ENCODE measurements around the gene SLC22A7.
A peak's percentile ranks its signal among the peaks of the same experiment; 100 is the strongest.
"Not testable (repeated sequence)": the region's sequence is repeated elsewhere in the genome, so short reads cannot be mapped to it uniquely, and the experiment has no call there.

The SLC22A7 gene

DNA sequence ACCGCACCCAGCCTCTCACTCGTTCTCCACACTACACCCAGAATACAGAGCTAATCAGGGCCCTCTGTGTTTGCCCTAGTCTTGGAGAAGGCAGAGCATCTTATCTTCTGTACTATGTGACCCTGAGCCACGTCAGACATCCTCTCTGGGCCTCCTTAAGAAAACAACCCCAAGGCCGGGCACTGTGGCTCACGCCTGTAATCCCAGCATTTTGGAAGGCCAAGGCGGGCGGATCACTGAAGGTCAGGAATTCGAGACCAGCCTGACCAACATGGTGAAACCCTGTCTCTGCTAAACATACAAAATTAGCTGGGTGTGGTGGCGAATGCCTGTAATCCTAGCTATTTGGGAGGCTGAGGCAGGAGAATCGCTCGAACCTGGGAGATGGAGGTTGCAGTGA is 4.9 kb downstream of the SLC22A7 start:
- DNase-seq, result not testable (repeated sequence)

GRCh38 chr6:43303751-43304331 is 5.8 kb downstream of the SLC22A7 start:
- DNase-seq, result no peak

- DNase-seq, result no peak
Observed at GRCh38 chr6:43304361-43304760, 6.3 kb downstream of the SLC22A7 start.

- no peak for DNase-seq
Observed at GRCh38 chr6:43304882-43305281, 6.8 kb downstream of the SLC22A7 start.

- no peak for DNase-seq
Observed at GRCh38 chr6:43306086-43306485, 8.0 kb downstream of the SLC22A7 start.

DNA sequence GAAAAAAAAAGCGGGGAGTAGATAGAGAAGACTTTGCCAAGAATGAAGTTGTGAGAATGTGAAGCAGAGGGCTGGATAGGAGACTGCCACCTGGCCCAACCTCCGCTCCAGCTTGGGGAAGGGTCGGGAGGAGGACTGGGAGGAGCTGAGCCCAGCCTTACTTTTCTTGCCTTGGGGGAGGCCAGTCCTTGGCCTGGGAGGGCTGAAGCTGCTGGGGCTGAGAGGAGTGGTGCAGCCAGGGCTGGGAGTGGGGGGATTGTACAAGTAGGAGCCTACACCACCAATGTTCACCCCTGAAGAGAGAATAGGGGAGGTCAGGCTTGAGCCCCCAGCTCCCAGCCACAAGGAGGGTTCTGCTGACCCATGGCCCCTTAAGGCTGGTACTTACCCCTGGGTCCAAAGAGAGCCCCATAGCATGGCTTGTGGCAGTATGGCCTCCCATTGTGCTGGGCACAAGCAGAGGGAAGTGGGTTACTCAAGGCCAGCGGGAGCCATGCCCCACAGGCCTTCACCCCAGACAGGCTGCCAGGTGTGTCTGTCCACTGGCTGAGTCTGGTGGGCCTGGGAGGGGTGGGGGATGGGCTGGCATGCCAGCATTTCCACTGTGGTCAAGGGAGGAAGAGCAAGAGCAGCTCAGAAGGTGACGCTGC is 9.5 kb downstream of the SLC22A7 start:
- no peak for DNase-seq

DNA sequence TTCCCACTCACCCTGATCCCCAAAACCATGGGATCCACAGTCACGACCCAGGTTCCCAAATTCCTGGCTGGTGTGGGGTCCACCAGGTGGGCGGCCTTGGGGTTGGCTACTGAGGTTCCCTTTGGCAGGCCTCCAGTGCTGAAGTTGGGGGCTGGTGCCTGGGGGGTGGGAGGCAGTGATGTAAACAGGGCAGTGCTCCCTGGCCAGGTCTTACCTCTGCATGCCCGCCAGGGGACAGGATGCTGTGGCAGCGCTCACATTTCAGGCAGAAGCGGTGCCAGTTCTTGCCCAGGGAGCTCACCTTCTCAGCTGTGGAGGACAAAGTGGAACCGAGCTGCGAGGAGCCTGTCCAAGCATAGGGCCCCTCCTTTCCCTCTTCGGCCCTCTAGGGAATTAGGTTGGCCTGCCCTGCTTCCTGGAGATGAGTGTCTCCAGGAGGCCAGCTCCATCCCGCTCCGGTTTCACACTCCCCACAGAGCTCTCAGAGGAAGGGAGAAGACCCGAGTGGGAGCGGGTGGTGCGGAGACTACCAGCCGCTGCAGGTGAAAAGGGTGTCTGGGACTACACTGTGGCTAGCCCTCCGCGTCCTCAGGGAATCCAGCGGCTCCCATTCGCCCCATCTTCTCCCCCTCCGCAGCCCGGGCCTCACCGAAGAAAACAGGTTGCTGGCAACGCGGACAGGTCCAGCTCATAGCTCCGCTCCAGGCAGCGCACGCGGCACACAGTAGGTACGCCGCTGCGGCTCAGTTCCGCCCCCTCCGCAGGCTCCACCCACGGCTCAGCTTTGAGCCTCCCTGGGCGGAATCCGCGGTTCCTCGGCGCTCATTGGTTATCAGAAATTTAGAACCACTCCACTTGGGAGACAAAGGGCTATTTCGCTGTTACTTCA is 10.3 kb downstream of the SLC22A7 start, which contains the start of gene CRIP3:
CRIP3 (minus strand) TSS at position 726 of the 889 bp plus-strand sequence; CDS start at position 692, 34 bp downstream.
- peak; percentile 29 for DNase-seq

DNA sequence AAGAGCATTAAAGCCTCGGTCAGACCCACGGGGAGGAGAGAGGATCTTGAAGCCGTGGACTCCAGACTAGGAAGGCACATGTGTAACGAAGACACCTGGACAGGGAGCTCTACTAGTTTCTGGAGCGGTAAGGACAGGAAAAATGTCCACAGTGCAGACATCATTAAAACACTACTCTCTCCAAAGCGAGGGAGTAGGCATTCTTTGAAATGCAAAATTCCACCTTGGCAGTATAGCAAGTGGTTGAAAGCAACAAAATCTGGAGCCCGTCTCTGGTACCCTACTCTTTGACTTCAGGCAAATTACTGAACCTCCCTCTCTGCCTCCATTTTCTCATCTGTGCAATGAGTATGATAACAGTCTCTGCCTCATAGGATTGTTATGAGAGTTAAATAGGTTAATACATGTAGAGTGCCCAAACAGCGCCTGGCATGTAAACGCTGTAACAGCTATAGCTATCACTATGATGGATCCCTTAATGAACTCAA is 11.0 kb downstream of the SLC22A7 start:
- DNase-seq, result no peak

DNA sequence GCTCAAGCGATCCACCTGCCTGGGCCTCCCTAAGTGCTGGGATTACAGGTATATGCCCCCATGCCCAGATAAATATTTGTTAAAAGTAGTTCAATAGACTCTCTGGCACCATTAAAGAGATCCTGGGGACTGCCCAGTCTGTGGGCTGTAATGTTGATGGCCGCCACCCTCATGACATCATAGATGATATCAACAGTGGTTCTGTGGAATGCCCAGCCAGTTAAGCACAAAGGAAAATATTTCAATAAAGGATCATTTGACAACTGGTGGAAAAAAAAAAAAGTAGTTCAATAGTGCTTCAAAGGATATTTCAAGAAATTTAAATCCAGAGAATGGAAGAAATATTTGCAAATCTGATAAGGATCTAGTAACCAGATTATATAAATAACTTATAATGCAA is 12.1 kb downstream of the SLC22A7 start:
- no peak for DNase-seq

- DNase-seq, result no peak
Observed at GRCh38 chr6:43310624-43311023, 12.6 kb downstream of the SLC22A7 start.

GRCh38 chr6:43311666-43312065 is 13.6 kb downstream of the SLC22A7 start:
- DNase-seq, result no peak

- DNase-seq, result no peak
Observed at GRCh38 chr6:43313813-43314212, 15.8 kb downstream of the SLC22A7 start.

- no peak for DNase-seq
Observed at GRCh38 chr6:43318011-43318410, 20.0 kb downstream of the SLC22A7 start.

- DNase-seq, result no peak
Observed at GRCh38 chr6:43325876-43326275, 27.8 kb downstream of the SLC22A7 start.

GRCh38 chr6:43328528-43328927 is 30.5 kb downstream of the SLC22A7 start:
- no peak for DNase-seq

GRCh38 chr6:43331470-43331869 is 33.4 kb downstream of the SLC22A7 start:
- no peak for DNase-seq

GRCh38 chr6:43331891-43332290 is 33.8 kb downstream of the SLC22A7 start:
- DNase-seq, result no peak

- peak; percentile 68 for DNase-seq
Observed at GRCh38 chr6:43334466-43335095, 36.5 kb downstream of the SLC22A7 start.

GRCh38 chr6:43335469-43335868 is 37.4 kb downstream of the SLC22A7 start:
- DNase-seq, result no peak

DNA sequence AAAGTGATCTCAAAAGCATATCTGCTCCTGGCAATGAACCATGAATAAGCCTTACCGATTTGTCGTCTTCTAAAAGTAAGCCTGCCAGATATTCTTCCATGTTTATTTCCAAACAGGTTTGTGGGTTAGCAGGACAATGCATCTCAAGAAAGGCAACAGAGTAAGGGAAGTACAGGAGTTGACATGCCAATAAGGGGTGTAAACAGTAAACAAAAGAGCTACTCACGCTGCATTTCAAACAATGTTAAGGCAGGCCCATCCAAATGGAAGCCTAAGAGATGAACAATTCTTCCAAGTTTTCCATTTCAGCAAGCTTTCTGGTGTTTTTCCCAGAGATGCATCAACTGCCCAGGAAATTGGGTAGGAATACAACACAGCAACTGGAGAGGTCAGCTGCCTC is 38.3 kb downstream of the SLC22A7 start:
- DNase-seq, result no peak

GRCh38 chr6:43338243-43338642 is 40.2 kb downstream of the SLC22A7 start:
- DNase-seq, result no peak

- DNase-seq, result no peak
Observed at GRCh38 chr6:43339168-43339567, 41.1 kb downstream of the SLC22A7 start.

GRCh38 chr6:43346243-43346642 is 48.2 kb downstream of the SLC22A7 start:
- DNase-seq, result not testable (repeated sequence)
